Kidney epithelial cell (primary cell): ENCODE data around the gene HAT1. TPM values are rescaled to one million over a fixed set of nuclear protein-coding genes. Genes with fewer than 3 reads are reported as not detected.

Experiments
- DNase-seq: peaks from one replicate; pipeline ENCODE4 v3.0.0-alpha.2; 2010; ENCODE audit warnings: low read depth
- H3K27me3 ChIP-seq: 2 replicates; pipeline ENCODE4 v1.6.0; 2011; ENCODE audit warnings: low read length; ENCODE audit not compliant: control insufficient read depth, insufficient read depth
- H3K36me3 ChIP-seq: 2 replicates; pipeline ENCODE4 v1.5.1; 2011; ENCODE audit warnings: low read length; ENCODE audit not compliant: control insufficient read depth, insufficient read depth
- H3K4me3 ChIP-seq: 2 replicates; pipeline ENCODE4 v1.5.1; 2011; ENCODE audit warnings: low read depth, mild to moderate bottlenecking, control low read depth, low read length
- CTCF ChIP-seq: IDR thresholded peaks from 2 replicates; pipeline ENCODE4 v1.5.1; 2011; ENCODE audit warnings: mild to moderate bottlenecking, moderate library complexity, low read length, control low read depth, inconsistent platforms; ENCODE audit not compliant: insufficient read depth, poor library complexity, severe bottlenecking
- total RNA-seq: library from RNA; depleted of rRNA; stranded (reverse); fragments of >200 nt; gene quantifications from 2 replicates; pipeline ENCODE4 v1.2.3, GENCODE V29; 2015

Gene HAT1
- total RNA-seq, 1 donor from 2014 or later = 27.1 TPM

DNA sequence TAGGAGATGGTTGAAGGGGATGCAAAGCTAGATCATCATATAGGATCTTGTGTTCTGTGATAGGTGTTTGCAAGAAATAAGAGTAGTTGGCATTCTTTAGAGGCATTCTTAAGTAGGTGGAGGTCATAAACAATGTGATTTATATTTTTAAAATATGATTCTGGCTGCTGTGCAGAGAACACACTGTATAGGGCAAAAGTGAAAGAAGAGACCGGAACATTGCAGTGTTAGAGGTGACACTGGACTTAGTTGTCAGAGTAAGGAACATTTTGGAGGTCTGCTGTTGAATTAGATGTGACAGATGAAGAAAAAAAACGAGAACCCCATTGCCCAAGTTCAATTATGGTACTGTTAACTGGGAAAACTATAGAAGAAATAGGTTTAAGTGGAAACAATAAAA is 37.7 kb downstream of the HAT1 start:
- TF ChIP-seq CTCF = no peak
- no peak overlapping the region for H3K4me3 ChIP-seq
- no peaks in the 10 kb centered on the region for H3K27me3 ChIP-seq
- DNase-seq = no peak
- no peaks in the 10 kb centered on the region for H3K36me3 ChIP-seq

GRCh38 chr2:171960570-171960969 is 38.3 kb downstream of the HAT1 start:
- DNase-seq = no peak
- Histone ChIP-seq H3K36me3 (no peaks in the 10 kb centered on the region), H3K27me3 (no peaks in the 10 kb centered on the region), H3K4me3 (no peak overlapping the region)
- no peak for TF ChIP-seq CTCF

- Histone ChIP-seq H3K27me3 (no peaks in the 10 kb centered on the region), H3K4me3 (no peak overlapping the region), H3K36me3 (no peaks in the 10 kb centered on the region)
- DNase-seq = no peak
- TF ChIP-seq CTCF = no peak
Measured at GRCh38 chr2:171963198-171963597, 40.9 kb downstream of the HAT1 start.

- no peak for DNase-seq
- H3K36me3 ChIP-seq = no peaks in the 10 kb centered on the region
- H3K4me3 ChIP-seq = no peak overlapping the region
- TF ChIP-seq CTCF = no peak
- no peaks in the 10 kb centered on the region for H3K27me3 ChIP-seq
Measured at GRCh38 chr2:171964308-171964707, 42.0 kb downstream of the HAT1 start.

- no peak for TF ChIP-seq CTCF
- no peaks in the 10 kb centered on the region for H3K36me3 ChIP-seq
- H3K4me3 ChIP-seq = no peak overlapping the region
- no peaks in the 10 kb centered on the region for H3K27me3 ChIP-seq
- DNase-seq = no peak
Measured at GRCh38 chr2:171965238-171965637, 43.0 kb downstream of the HAT1 start.

GRCh38 chr2:171965661-171966060 is 43.4 kb downstream of the HAT1 start:
- DNase-seq = no peak
- no peaks in the 10 kb centered on the region for H3K27me3 ChIP-seq
- no peaks in the 10 kb centered on the region for H3K36me3 ChIP-seq
- no peak overlapping the region for H3K4me3 ChIP-seq
- no peak for TF ChIP-seq CTCF
